Naive thymus-derived CD4-positive, alpha-beta T cell (primary cell): ENCODE results near the gene SLC13A1. TPM values are rescaled to one million over a fixed set of nuclear protein-coding genes. Genes with fewer than 3 reads are reported as not detected.

Experiments
- ATAC-seq: fragments of 150-1000 bp; cut with Tn5 transposase; 2 replicates; pipeline ENCODE4 v1.10.0; 2021; ENCODE audit warnings: mild to moderate bottlenecking, moderate library complexity
- CTCF ChIA-PET: fragments of 350-600 bp; sonication (Branson Sonifier 250); formaldehyde crosslinking; loops from one replicate; lab custom pipeline; 2021; ENCODE audit warnings: antibody characterized with exemption; lab: Charles Lee
- POLR2A ChIA-PET: fragments of 350-600 bp; sonication (Branson Sonifier 250); formaldehyde crosslinking; loops from one replicate; lab custom pipeline; 2021; ENCODE audit warnings: antibody characterized with exemption, inconsistent platforms; lab: Charles Lee
- DNase-seq, 9 donors: peaks; one replicate each; pipeline versions ENCODE4 v3.0.0 to v3.0.0-alpha.2; 2020 to 2022; ENCODE audit warnings: mixed read lengths in 1 of 9
- H3K27ac ChIP-seq: one replicate; pipeline ENCODE4 v1.7.0; 2013; ENCODE audit warnings: mild to moderate bottlenecking, low read depth, low read length, moderate library complexity
- H3K27me3 ChIP-seq, 2 donors: one replicate each; pipeline ENCODE4 v1.7.0; 2013; ENCODE audit warnings: low read length in 2 of 2, mild to moderate bottlenecking in 2 of 2, moderate library complexity in 2 of 2; ENCODE audit not compliant: control insufficient read depth in 2 of 2, insufficient read depth in 2 of 2
- H3K36me3 ChIP-seq, 3 experiments: 1 replicate in 2 of 3; 2 replicates in 1 of 3; pipeline ENCODE4 v1.7.0; 2013; ENCODE audit warnings: low read length in 3 of 3, mild to moderate bottlenecking in 3 of 3, moderate library complexity in 1 of 3; ENCODE audit not compliant: insufficient read depth in 3 of 3, control insufficient read depth in 2 of 3
- H3K4me1 ChIP-seq, 2 donors: one replicate each; pipeline ENCODE4 v1.7.0; 2013; ENCODE audit warnings: low read length in 2 of 2, mild to moderate bottlenecking in 2 of 2, moderate library complexity in 1 of 2; ENCODE audit not compliant: control insufficient read depth in 2 of 2, insufficient read depth in 2 of 2
- H3K4me3 ChIP-seq: 2 replicates; pipeline ENCODE4 v1.7.0; 2013; ENCODE audit warnings: mild to moderate bottlenecking, low read length
- H3K9me3 ChIP-seq, 3 experiments: 1 replicate in 2 of 3; 2 replicates in 1 of 3; pipeline ENCODE4 v1.7.0; 2013; ENCODE audit warnings: low read length in 3 of 3; ENCODE audit not compliant: control insufficient read depth in 2 of 3
- H3K27ac Mint-ChIP-seq, 9 donors: one replicate each; pipeline ENCODE4 v1.8.0; 2020 to 2022; ENCODE audit warnings: mixed read lengths in 9 of 9, mild to moderate bottlenecking in 8 of 9, moderate library complexity in 5 of 9, inconsistent platforms in 2 of 9
- H3K27me3 Mint-ChIP-seq, 5 donors: one replicate each; pipeline ENCODE4 v1.8.0; 2021 to 2022; ENCODE audit warnings: mixed read lengths in 5 of 5, mild to moderate bottlenecking in 1 of 5
- H3K36me3 Mint-ChIP-seq, 5 donors: one replicate each; pipeline ENCODE4 v1.8.0; 2020 to 2022; ENCODE audit warnings: mixed read lengths in 5 of 5, mild to moderate bottlenecking in 3 of 5, inconsistent platforms in 1 of 5
- H3K4me1 Mint-ChIP-seq, 7 donors: one replicate each; pipeline ENCODE4 v1.8.0; 2020 to 2022; ENCODE audit warnings: mixed read lengths in 7 of 7, mild to moderate bottlenecking in 3 of 7, inconsistent platforms in 1 of 7
- H3K4me3 Mint-ChIP-seq, 10 donors: one replicate each; pipeline ENCODE4 v1.8.0; 2020 to 2022; ENCODE audit warnings: mild to moderate bottlenecking in 10 of 10, mixed read lengths in 10 of 10, moderate library complexity in 6 of 10, inconsistent platforms in 2 of 10
- H3K9me3 Mint-ChIP-seq, 11 donors: one replicate each; pipeline ENCODE4 v1.8.0; 2020 to 2022; ENCODE audit warnings: mixed read lengths in 11 of 11, mild to moderate bottlenecking in 4 of 11, inconsistent platforms in 1 of 11, moderate library complexity in 1 of 11
- intact Hi-C, 2 donors: fragments of 100-400 bp; cut with micrococcal nuclease; formaldehyde crosslinking; loops; one replicate each; pipeline ENCODE4 v1.15.1; 2023
- polyA plus RNA-seq, 2 donors: library from polyadenylated mRNA; unstranded; fragments of 300-500 nt; fragmentation: Illumina TruSeq; gene quantifications; one replicate each; pipeline ENCODE4 v1.2.3, GENCODE V29; 2021
- total RNA-seq, 6 experiments: library from RNA in 5 of 6; stranded (reverse) in 5 of 6; gene quantifications; 1 replicate in 5 of 6; 2 replicates in 1 of 6; pipeline ENCODE4 v1.2.3 and lab custom pipeline; 2021 to 2026

SLC13A1 gene
- total and polyA plus RNA-seq, 7 experiments from 2014 or later = not detected

- ChIA-PET CTCF (no interaction called here), POLR2A (no interaction called here)
- intact Hi-C loops = no loop called here
- Mint-ChIP-seq H3K4me3 (no peak overlapping the region), H3K36me3 (no peaks in the 10 kb centered on the region), H3K27ac (no peak overlapping the region), H3K4me1 (no peaks in the 10 kb centered on the region), H3K27me3 (no peaks in the 10 kb centered on the region), H3K9me3 (peaks cover 0 to 12% (median 0%) of the 10 kb centered on the region in 11 donors)
- ATAC-seq (no peak), DNase-seq (no peak)
- H3K4me3 ChIP-seq = no peak overlapping the region
- no peak overlapping the region for H3K27ac ChIP-seq
- H3K27me3 ChIP-seq = no peaks in the 10 kb centered on the region
- no peaks in the 10 kb centered on the region for H3K36me3 ChIP-seq
- H3K9me3 ChIP-seq = no peaks in the 10 kb centered on the region
- H3K4me1 ChIP-seq = no peaks in the 10 kb centered on the region
Measured at GRCh38 chr7:123120286-123120685, 79.5 kb downstream of the SLC13A1 start.

GRCh38 chr7:123115331-123115730 lies 84.4 kb downstream of the SLC13A1 start:
- H3K4me1 ChIP-seq = no peaks in the 10 kb centered on the region
- ChIA-PET CTCF (no interaction called here), POLR2A (no interaction called here)
- H3K36me3 ChIP-seq = no peaks in the 10 kb centered on the region
- Mint-ChIP-seq H3K27me3 (no peaks in the 10 kb centered on the region), H3K4me1 (no peaks in the 10 kb centered on the region), H3K27ac (no peak overlapping the region), H3K4me3 (no peak overlapping the region), H3K36me3 (no peaks in the 10 kb centered on the region), H3K9me3 (peaks cover 0 to 28% (median 2%) of the 10 kb centered on the region in 11 donors)
- no peak overlapping the region for H3K27ac ChIP-seq
- intact Hi-C loops = no loop called here
- no peak overlapping the region for H3K4me3 ChIP-seq
- H3K9me3 ChIP-seq = no peaks in the 10 kb centered on the region
- ATAC-seq = no peak
- H3K27me3 ChIP-seq = no peaks in the 10 kb centered on the region
- no peak for DNase-seq

GRCh38 chr7:123114288-123114687 lies 85.5 kb downstream of the SLC13A1 start:
- POLR2A ChIA-PET = no interaction called here

GRCh38 chr7:123112833-123113232 lies 86.9 kb downstream of the SLC13A1 start:
- DNase-seq (no peak), ATAC-seq (no peak)
- H3K36me3 ChIP-seq = no peaks in the 10 kb centered on the region
- Mint-ChIP-seq H3K27ac (no peak overlapping the region), H3K4me1 (no peaks in the 10 kb centered on the region), H3K36me3 (no peaks in the 10 kb centered on the region), H3K27me3 (no peaks in the 10 kb centered on the region), H3K4me3 (no peak overlapping the region), H3K9me3 (peaks cover 0 to 43% (median 10%) of the 10 kb centered on the region in 11 donors)
- H3K9me3 ChIP-seq = no peaks in the 10 kb centered on the region
- POLR2A ChIA-PET = no interaction called here
- H3K27me3 ChIP-seq = no peaks in the 10 kb centered on the region
- intact Hi-C loops = no loop called here
- H3K27ac ChIP-seq = no peak overlapping the region
- H3K4me1 ChIP-seq = no peaks in the 10 kb centered on the region
- CTCF ChIA-PET = no interaction called here
- H3K4me3 ChIP-seq = no peak overlapping the region

More at GRCh38 chr7:123114288-123114687, 85.5 kb downstream of the SLC13A1 start:
- H3K36me3 ChIP-seq = no peaks in the 10 kb centered on the region
- Mint-ChIP-seq H3K4me1 (no peaks in the 10 kb centered on the region), H3K9me3 (peaks cover 0 to 32% (median 5%) of the 10 kb centered on the region in 11 donors), H3K27ac (no peak overlapping the region), H3K36me3 (no peaks in the 10 kb centered on the region), H3K4me3 (no peak overlapping the region), H3K27me3 (no peaks in the 10 kb centered on the region)
- CTCF ChIA-PET = no interaction called here
- H3K4me1 ChIP-seq = no peaks in the 10 kb centered on the region
- ATAC-seq (no peak), DNase-seq (no peak)
- H3K27me3 ChIP-seq = no peaks in the 10 kb centered on the region
- no peaks in the 10 kb centered on the region for H3K9me3 ChIP-seq
- H3K4me3 ChIP-seq = no peak overlapping the region
- intact Hi-C loops = no loop called here
- H3K27ac ChIP-seq = no peak overlapping the region

GRCh38 chr7:123099712-123100111 lies 100.1 kb downstream of the SLC13A1 start:
- H3K9me3 Mint-ChIP-seq = peaks cover 0 to 29% (median 1%) of the 10 kb centered on the region in 11 donors
- no peaks in the 10 kb centered on the region for H3K27me3 Mint-ChIP-seq
- Histone ChIP-seq H3K9me3 (no peaks in the 10 kb centered on the region), H3K27ac (no peak overlapping the region), H3K36me3 (no peaks in the 10 kb centered on the region), H3K4me3 (no peak overlapping the region), H3K27me3 (no peaks in the 10 kb centered on the region), H3K4me1 (no peaks in the 10 kb centered on the region)
- ATAC-seq (no peak), DNase-seq (no peak)
- H3K4me3 Mint-ChIP-seq = no peak overlapping the region
- H3K27ac Mint-ChIP-seq = no peak overlapping the region
- CTCF ChIA-PET = no interaction called here
- intact Hi-C loops = no loop called here
- no peaks in the 10 kb centered on the region for H3K36me3 Mint-ChIP-seq
- no peaks in the 10 kb centered on the region for H3K4me1 Mint-ChIP-seq
- POLR2A ChIA-PET = interaction anchor here (0.7 kb wide), 1 partner anchor 250 kb away, joined by 3 read pairs; no protein-coding TSS in a partner anchor

GRCh38 chr7:123096976-123097375 lies 102.8 kb downstream of the SLC13A1 start:
- POLR2A ChIA-PET = no interaction called here
- DNase-seq = no peak
- H3K36me3 Mint-ChIP-seq = no peaks in the 10 kb centered on the region

GRCh38 chr7:123096434-123096833 lies 103.3 kb downstream of the SLC13A1 start:
- Histone ChIP-seq H3K9me3 (no peaks in the 10 kb centered on the region), H3K4me3 (no peak overlapping the region), H3K27ac (no peak overlapping the region), H3K4me1 (no peaks in the 10 kb centered on the region), H3K36me3 (no peaks in the 10 kb centered on the region), H3K27me3 (no peaks in the 10 kb centered on the region)
- H3K9me3 Mint-ChIP-seq = peaks cover 0 to 16% (median 1%) of the 10 kb centered on the region in 11 donors
- POLR2A ChIA-PET = no interaction called here
- intact Hi-C loops = no loop called here
- H3K36me3 Mint-ChIP-seq = no peaks in the 10 kb centered on the region
- no peak overlapping the region for H3K27ac Mint-ChIP-seq
- no peaks in the 10 kb centered on the region for H3K4me1 Mint-ChIP-seq
- no peaks in the 10 kb centered on the region for H3K27me3 Mint-ChIP-seq
- ATAC-seq (no peak), DNase-seq (no peak)
- H3K4me3 Mint-ChIP-seq = no peak overlapping the region
- CTCF ChIA-PET = no interaction called here

More at GRCh38 chr7:123096976-123097375, 102.8 kb downstream of the SLC13A1 start:
- no peaks in the 10 kb centered on the region for H3K27me3 Mint-ChIP-seq
- CTCF ChIA-PET = no interaction called here
- no peaks in the 10 kb centered on the region for H3K36me3 ChIP-seq
- no peak overlapping the region for H3K4me3 ChIP-seq
- no peak overlapping the region for H3K27ac Mint-ChIP-seq
- no peaks in the 10 kb centered on the region for H3K4me1 Mint-ChIP-seq
- H3K4me3 Mint-ChIP-seq = no peak overlapping the region
- peaks cover 0 to 20% (median 1%) of the 10 kb centered on the region in 11 donors for H3K9me3 Mint-ChIP-seq
- H3K27me3 ChIP-seq = no peaks in the 10 kb centered on the region
- no peaks in the 10 kb centered on the region for H3K9me3 ChIP-seq
- intact Hi-C loops = no loop called here
- ATAC-seq = no peak
- H3K27ac ChIP-seq = no peak overlapping the region
- H3K4me1 ChIP-seq = no peaks in the 10 kb centered on the region
